Activated T-cell treated with anti-CD3 and anti-CD28 coated beads, Interleukin-2, amount 50 U/mL, for 72 hours (primary cell): ENCODE measurements around the gene SGSM1. TPM values are rescaled to one million over a fixed set of nuclear protein-coding genes. Genes with fewer than 3 reads are reported as not detected.

ENCODE experiments used
- ATAC-seq, 2 donors: fragments of 150-1000 bp; cut with Tn5 transposase; replicated peaks in 1 of 2; 2 replicates each; pipeline ENCODE4 v1.10.0; 2021; ENCODE audit warnings: moderate library complexity in 2 of 2, mild to moderate bottlenecking in 1 of 2
- DNase-seq, 2 donors: peaks; one replicate each; pipeline ENCODE4 v3.0.0; 2021 to 2022; ENCODE audit warnings: mixed read lengths in 1 of 2
- H3K27ac Mint-ChIP-seq: one replicate; pipeline ENCODE4 v1.8.0; 2022; ENCODE audit warnings: mild to moderate bottlenecking, moderate library complexity, mixed read lengths
- H3K27me3 Mint-ChIP-seq: one replicate; pipeline ENCODE4 v1.8.0; 2022; ENCODE audit warnings: low read depth, mixed read lengths
- H3K36me3 Mint-ChIP-seq, 2 donors: one replicate each; pipeline ENCODE4 v1.8.0; 2022; ENCODE audit warnings: mixed read lengths in 2 of 2, mild to moderate bottlenecking in 1 of 2; ENCODE audit not compliant: insufficient read depth in 2 of 2
- H3K4me1 Mint-ChIP-seq: one replicate; pipeline ENCODE4 v1.8.0; 2022; ENCODE audit warnings: low read depth, mixed read lengths
- H3K4me3 Mint-ChIP-seq, 2 donors: one replicate each; pipeline ENCODE4 v1.8.0; 2022; ENCODE audit warnings: mild to moderate bottlenecking in 2 of 2, mixed read lengths in 2 of 2, moderate library complexity in 2 of 2
- H3K9me3 Mint-ChIP-seq, 2 donors: one replicate each; pipeline ENCODE4 v1.8.0; 2022; ENCODE audit warnings: mixed read lengths in 2 of 2
- total RNA-seq, 2 donors: library from RNA; stranded (reverse); gene quantifications; one replicate each; pipeline ENCODE4 v1.2.3, GENCODE V29; 2022

The SGSM1 gene
- total RNA-seq, 2 donors from 2014 or later: 0.07 to 0.14 TPM

- no peak for DNase-seq
- no peak overlapping the region for H3K4me3 Mint-ChIP-seq
- H3K9me3 Mint-ChIP-seq: no peaks in the 10 kb centered on the region
- H3K27ac Mint-ChIP-seq: no peak overlapping the region
- peaks cover 35% of the 10 kb centered on the region for H3K27me3 Mint-ChIP-seq
- H3K36me3 Mint-ChIP-seq: no peaks in the 10 kb centered on the region
- no peak for ATAC-seq
- H3K4me1 Mint-ChIP-seq: peaks cover 8% of the 10 kb centered on the region
Observed at GRCh38 chr22:24957043-24957442, 151.0 kb downstream of the SGSM1 start.

- no peak for ATAC-seq
- Mint-ChIP-seq H3K27me3 (peaks cover 1% of the 10 kb centered on the region), H3K4me3 (no peak overlapping the region), H3K4me1 (no peaks in the 10 kb centered on the region), H3K27ac (no peak overlapping the region), H3K9me3 (no peaks in the 10 kb centered on the region), H3K36me3 (no peaks in the 10 kb centered on the region)
- no peak for DNase-seq
Observed at GRCh38 chr22:24961217-24961844, 155.3 kb downstream of the SGSM1 start.

- Mint-ChIP-seq H3K27me3 (no peaks in the 10 kb centered on the region), H3K36me3 (no peaks in the 10 kb centered on the region), H3K9me3 (no peaks in the 10 kb centered on the region), H3K4me1 (no peaks in the 10 kb centered on the region), H3K27ac (no peak overlapping the region), H3K4me3 (no peak overlapping the region)
- DNase-seq (no peak), ATAC-seq (no peak)
Observed at GRCh38 chr22:24962094-24962493, 156.1 kb downstream of the SGSM1 start.

- no peak for DNase-seq
- ATAC-seq: no peak
- Mint-ChIP-seq H3K36me3 (no peaks in the 10 kb centered on the region), H3K9me3 (no peaks in the 10 kb centered on the region), H3K4me1 (no peaks in the 10 kb centered on the region), H3K27ac (no peak overlapping the region), H3K27me3 (no peaks in the 10 kb centered on the region), H3K4me3 (no peak overlapping the region)
Observed at GRCh38 chr22:24962835-24963234, 156.8 kb downstream of the SGSM1 start.

GRCh38 chr22:24964441-24964840 lies 158.4 kb downstream of the SGSM1 start:
- ATAC-seq (no peak), DNase-seq (no peak)
- Mint-ChIP-seq H3K4me3 (no peak overlapping the region), H3K9me3 (no peaks in the 10 kb centered on the region), H3K36me3 (no peaks in the 10 kb centered on the region), H3K27ac (no peak overlapping the region), H3K27me3 (no peaks in the 10 kb centered on the region), H3K4me1 (no peaks in the 10 kb centered on the region)

GRCh38 chr22:24965822-24966626 lies 160.0 kb downstream of the SGSM1 start:
- no peak for ATAC-seq
- Mint-ChIP-seq H3K27me3 (no peaks in the 10 kb centered on the region), H3K36me3 (no peaks in the 10 kb centered on the region), H3K4me3 (no peak overlapping the region), H3K4me1 (no peaks in the 10 kb centered on the region), H3K27ac (no peak overlapping the region), H3K9me3 (no peaks in the 10 kb centered on the region)
- DNase-seq: no peak

- Mint-ChIP-seq H3K9me3 (no peaks in the 10 kb centered on the region), H3K4me1 (no peaks in the 10 kb centered on the region), H3K27me3 (no peaks in the 10 kb centered on the region), H3K27ac (no peak overlapping the region), H3K4me3 (no peak overlapping the region), H3K36me3 (no peaks in the 10 kb centered on the region)
- no peak for DNase-seq
- no peak for ATAC-seq
Observed at GRCh38 chr22:24968066-24968561, 162.1 kb downstream of the SGSM1 start.

GRCh38 chr22:24969560-24970301 lies 163.7 kb downstream of the SGSM1 start:
- Mint-ChIP-seq H3K9me3 (no peaks in the 10 kb centered on the region), H3K4me3 (no peak overlapping the region), H3K27ac (no peak overlapping the region), H3K36me3 (no peaks in the 10 kb centered on the region), H3K27me3 (no peaks in the 10 kb centered on the region), H3K4me1 (no peaks in the 10 kb centered on the region)
- no peak for DNase-seq
- ATAC-seq: no peak

GRCh38 chr22:24972369-24972768 lies 166.4 kb downstream of the SGSM1 start:
- no peaks in the 10 kb centered on the region for H3K9me3 Mint-ChIP-seq
- DNase-seq (no peak), ATAC-seq (no peak)
- H3K4me1 Mint-ChIP-seq: no peaks in the 10 kb centered on the region
- no peaks in the 10 kb centered on the region for H3K36me3 Mint-ChIP-seq
- H3K27ac Mint-ChIP-seq: no peak overlapping the region
- H3K27me3 Mint-ChIP-seq: no peaks in the 10 kb centered on the region
- no peak overlapping the region for H3K4me3 Mint-ChIP-seq

- ATAC-seq: no peak
- H3K9me3 Mint-ChIP-seq: no peaks in the 10 kb centered on the region
Observed at GRCh38 chr22:24973872-24974271, 167.9 kb downstream of the SGSM1 start.

GRCh38 chr22:24975125-24975640 lies 169.2 kb downstream of the SGSM1 start:
- no peaks in the 10 kb centered on the region for H3K36me3 Mint-ChIP-seq
- H3K9me3 Mint-ChIP-seq: no peaks in the 10 kb centered on the region
- H3K27ac Mint-ChIP-seq: no peak overlapping the region
- no peak for DNase-seq
- no peak overlapping the region for H3K4me3 Mint-ChIP-seq
- no peaks in the 10 kb centered on the region for H3K27me3 Mint-ChIP-seq
- ATAC-seq: peak in 1 of 2 donors; percentile 19
- no peaks in the 10 kb centered on the region for H3K4me1 Mint-ChIP-seq

More at GRCh38 chr22:24973872-24974271, 167.9 kb downstream of the SGSM1 start:
- Mint-ChIP-seq H3K4me1 (no peaks in the 10 kb centered on the region), H3K27ac (no peak overlapping the region), H3K36me3 (no peaks in the 10 kb centered on the region), H3K4me3 (no peak overlapping the region), H3K27me3 (no peaks in the 10 kb centered on the region)
- no peak for DNase-seq

GRCh38 chr22:24975813-24976341 lies 169.9 kb downstream of the SGSM1 start:
- Mint-ChIP-seq H3K27me3 (no peaks in the 10 kb centered on the region), H3K4me1 (no peaks in the 10 kb centered on the region), H3K36me3 (no peaks in the 10 kb centered on the region), H3K27ac (no peak overlapping the region), H3K9me3 (no peaks in the 10 kb centered on the region), H3K4me3 (no peak overlapping the region)
- DNase-seq: no peak
- no peak for ATAC-seq
